ENCODE results near the gene SEMA5B.

DNA sequence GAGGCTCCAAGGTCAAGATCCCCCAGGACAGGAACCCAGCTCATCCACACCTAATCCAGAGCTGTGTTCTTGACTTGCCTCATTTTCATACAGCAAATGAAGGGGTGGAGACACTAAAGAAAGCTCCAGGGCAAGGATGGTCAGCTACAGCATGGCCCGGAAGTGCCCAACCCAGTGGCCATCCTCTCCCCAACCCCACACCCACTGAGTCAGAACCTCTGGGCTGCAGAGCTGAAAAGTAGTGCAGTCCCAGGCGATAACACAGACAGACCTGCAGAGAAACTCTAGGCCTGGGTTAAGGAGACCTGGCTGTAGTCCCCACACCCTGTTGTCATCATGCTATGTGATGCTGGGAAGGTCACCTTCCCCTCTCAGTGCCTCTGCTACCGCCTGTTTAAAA lies 85.3 kb downstream of the SEMA5B start:
- TF ChIP-seq, protein P1, sequence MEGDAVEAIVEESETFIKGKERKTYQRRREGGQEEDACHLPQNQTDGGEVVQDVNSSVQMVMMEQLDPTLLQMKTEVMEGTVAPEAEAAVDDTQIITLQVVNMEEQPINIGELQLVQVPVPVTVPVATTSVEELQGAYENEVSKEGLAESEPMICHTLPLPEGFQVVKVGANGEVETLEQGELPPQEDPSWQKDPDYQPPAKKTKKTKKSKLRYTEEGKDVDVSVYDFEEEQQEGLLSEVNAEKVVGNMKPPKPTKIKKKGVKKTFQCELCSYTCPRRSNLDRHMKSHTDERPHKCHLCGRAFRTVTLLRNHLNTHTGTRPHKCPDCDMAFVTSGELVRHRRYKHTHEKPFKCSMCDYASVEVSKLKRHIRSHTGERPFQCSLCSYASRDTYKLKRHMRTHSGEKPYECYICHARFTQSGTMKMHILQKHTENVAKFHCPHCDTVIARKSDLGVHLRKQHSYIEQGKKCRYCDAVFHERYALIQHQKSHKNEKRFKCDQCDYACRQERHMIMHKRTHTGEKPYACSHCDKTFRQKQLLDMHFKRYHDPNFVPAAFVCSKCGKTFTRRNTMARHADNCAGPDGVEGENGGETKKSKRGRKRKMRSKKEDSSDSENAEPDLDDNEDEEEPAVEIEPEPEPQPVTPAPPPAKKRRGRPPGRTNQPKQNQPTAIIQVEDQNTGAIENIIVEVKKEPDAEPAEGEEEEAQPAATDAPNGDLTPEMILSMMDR (IDR thresholded peaks at IDR 0.05; ENCODE audit: insufficient read depth, low read length): no peak
- TF ChIP-seq POLR2AphosphoS5 (IDR thresholded peaks at IDR 0.05; ENCODE audit: low read depth) (no peak), GABPA (IDR thresholded peaks at IDR 0.05; ENCODE audit: low read depth) (no peak), REST (IDR thresholded peaks at IDR 0.05; ENCODE audit: insufficient replicate concordance, low read depth) (no peak)

Data from HL-60 (cell line).